CD4-positive, alpha-beta T cell treated with Interleukin-21 for 1 hour (primary cell): Measurements from ENCODE around the gene EIF3D.

Source experiments
- DNase-seq: peaks from one replicate; pipeline ENCODE4 v3.0.0-alpha.2; 2020

EIF3D gene, protein sequence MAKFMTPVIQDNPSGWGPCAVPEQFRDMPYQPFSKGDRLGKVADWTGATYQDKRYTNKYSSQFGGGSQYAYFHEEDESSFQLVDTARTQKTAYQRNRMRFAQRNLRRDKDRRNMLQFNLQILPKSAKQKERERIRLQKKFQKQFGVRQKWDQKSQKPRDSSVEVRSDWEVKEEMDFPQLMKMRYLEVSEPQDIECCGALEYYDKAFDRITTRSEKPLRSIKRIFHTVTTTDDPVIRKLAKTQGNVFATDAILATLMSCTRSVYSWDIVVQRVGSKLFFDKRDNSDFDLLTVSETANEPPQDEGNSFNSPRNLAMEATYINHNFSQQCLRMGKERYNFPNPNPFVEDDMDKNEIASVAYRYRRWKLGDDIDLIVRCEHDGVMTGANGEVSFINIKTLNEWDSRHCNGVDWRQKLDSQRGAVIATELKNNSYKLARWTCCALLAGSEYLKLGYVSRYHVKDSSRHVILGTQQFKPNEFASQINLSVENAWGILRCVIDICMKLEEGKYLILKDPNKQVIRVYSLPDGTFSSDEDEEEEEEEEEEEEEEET

DNA sequence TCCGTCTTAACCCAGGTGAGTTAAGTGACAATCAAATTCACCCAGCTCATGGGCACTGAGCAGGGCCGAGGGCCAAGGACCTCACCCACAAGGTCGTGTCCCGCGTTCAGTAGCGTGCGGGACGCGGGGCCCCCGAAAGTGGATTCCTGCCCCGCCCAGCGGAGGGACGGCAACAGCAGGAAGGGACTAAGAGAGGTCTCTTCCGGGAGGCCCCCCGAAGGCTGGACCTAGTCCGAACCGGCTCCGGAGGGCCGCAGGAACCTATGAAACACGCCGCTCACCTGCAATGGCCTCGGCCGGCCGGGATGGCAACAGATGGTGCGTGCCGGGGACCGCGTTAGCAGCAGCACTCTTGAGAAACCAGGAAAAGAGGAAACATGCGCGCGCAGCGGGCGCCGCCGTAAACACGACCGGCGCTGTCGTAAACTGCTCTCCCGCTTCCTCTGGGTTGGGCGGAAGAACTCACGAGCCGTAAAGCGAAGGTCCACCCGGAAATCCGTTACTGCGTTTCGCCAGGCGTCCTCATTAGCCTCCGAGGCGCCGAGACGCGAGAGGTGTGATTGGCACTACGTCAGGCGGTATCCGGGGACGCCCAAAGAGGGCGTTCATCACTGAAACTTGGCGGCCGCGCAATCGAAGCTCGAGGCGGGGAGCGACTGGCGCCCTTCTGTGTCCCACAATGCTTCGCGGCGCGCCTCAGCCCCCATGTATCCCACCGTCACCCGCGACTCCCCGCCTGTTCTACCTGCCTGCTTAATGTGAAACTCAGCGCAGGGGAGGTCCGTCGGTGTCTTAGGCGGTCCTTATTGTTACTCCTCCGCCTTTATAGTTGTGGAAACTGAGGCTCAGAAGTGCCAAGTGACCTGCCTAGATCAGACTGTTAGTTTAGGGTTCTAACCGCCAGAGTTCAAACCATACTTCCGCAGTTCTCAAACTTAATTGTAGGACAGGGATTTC, at the start of gene EIF3D:
Gene EIF3D, minus strand, starts transcription at position 372 of the 957 bp plus-strand sequence. CDS start 3,045 bp downstream, outside the sequence.
- peak; percentile 100 for DNase-seq

- DNase-seq, result no peak
These were observed 49.7 kb upstream of the EIF3D start for GRCh38 chr22:36578619-36579018.

DNA sequence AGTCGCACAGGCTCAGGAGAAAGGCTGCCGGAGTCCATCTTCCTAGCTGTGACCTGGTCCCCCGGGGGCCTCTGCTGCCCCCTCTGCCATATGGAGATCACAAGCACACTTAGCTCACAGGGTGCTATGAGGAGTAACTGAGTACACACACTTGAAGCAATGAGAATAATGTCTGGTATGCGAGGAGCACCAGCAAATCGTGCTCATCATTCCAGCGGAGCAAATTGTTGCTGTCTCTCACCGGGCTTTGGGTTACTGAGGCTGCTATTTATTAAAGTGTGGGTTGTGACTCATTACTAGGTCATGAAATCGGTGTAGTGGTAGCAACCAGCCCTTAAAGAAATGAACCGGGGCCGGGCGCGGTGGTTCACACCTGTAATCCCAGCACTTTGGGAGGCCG, 48.1 kb upstream of the EIF3D start:
- DNase-seq, result no peak

- no peak for DNase-seq
These were observed 45.8 kb upstream of the EIF3D start for GRCh38 chr22:36574728-36575127.

DNA sequence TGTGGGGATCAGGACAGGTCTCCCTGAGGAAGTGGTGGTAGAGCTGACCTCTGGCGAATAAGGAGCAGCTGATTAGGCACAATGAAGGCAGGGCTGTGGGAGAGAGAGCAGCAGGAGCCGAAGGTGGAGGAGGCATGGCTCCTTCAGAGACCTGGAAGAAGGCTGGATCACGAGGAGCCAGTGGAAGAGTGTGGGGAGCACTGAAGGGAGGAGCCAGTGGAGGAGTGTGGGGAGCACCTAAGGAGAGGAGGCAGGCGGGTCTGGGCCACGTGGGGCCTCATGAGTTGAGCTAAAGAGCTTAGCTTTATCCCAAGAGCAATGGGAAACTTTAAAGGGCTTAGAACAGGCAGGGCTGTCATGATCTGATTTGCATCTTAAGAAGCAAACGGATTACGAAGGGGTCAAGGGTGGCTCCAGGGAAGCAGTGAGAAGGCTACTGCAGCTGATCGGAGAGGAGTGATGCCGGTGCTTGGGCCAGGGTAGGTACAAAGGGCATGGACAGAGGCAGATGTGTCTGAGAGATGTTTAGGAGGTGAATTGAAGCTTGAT, 44.9 kb upstream of the EIF3D start:
- DNase-seq, result no peak

DNA sequence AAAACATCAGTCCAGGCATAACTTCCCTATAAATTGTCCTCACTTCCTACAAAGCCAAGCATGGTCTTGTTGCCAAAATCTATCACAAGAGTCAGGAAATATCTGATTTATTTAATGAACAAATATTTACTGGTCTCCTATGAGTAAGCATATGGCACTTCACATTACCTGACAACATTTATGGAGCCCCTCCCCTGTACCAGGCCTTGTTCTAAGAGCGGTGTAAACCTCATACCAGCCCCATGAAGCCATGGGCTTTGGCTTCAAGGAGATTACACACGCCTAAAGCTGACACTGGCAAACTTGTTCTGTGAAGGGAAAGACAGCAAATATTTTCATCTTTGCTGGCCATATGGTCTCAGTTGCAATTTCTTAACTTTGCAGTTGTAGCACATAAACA, 43.0 kb upstream of the EIF3D start:
- DNase-seq, result no peak

DNA sequence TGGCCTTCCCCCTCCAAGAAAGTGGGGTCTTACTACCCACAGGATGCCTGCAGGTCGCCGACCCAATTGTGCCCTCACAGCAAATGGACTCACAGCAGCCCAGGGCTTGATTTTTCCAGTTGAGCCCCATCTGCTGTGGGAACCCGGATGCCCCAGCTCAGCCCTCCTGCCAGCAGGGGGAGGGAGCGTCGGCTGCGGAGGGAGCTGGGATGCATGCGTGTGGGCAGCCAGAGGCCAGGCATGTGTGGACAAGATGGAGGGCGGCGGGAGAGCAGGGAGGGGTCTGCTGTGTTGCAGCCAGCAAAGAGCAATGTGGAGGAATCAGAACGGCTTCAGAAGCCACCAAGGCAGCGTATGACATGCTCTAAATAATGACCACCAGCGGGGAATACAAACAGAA, 41.0 kb upstream of the EIF3D start:
- DNase-seq, result no peak

- DNase-seq, result no peak
These were observed 39.9 kb upstream of the EIF3D start for GRCh38 chr22:36568846-36569245.

GRCh38 chr22:36566720-36567119, 37.8 kb upstream of the EIF3D start:
- no peak for DNase-seq

- no peak for DNase-seq
These were observed 36.7 kb upstream of the EIF3D start for GRCh38 chr22:36565686-36566085.

- no peak for DNase-seq
These were observed 36.2 kb upstream of the EIF3D start for GRCh38 chr22:36565159-36565507.

DNA sequence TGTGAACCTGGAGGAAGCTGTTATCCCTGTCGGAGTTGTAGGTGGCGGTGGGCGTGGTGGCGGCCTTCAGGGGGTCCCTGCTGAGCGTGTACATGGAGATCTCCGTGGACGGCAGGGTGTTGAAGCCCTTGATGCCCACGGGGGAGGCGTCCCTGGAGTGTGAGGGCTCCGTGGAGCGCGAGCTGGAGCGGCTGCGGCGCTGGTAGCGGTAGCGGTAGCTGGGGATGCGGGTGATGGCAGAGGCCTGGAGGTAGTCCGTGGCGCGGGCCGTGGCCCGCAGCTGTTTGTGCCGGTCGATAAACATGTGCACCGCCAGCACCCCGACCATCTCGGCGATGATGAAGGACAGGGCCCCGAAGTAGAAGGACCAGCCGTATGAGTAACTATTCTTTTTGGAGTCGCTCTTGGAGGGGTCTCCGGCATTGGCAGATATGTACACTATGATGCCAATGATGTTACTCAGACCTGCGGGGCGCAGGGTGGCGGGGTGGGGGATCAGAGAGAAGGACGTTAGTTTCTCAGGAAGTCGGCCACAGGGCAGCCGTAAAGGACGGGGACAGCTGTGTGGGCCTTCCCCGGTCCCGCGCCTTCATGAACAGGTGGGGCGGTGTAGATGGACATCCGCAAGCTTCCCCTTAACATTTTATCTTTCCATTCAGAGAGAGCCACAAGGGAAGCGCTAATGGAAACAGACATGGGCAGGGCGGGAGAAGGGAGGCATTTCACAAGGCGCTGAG, 35.6 kb upstream of the EIF3D start:
- DNase-seq, result no peak

- no peak for DNase-seq
These were observed 34.9 kb upstream of the EIF3D start for GRCh38 chr22:36563898-36564297.

- no peak for DNase-seq
These were observed 34.5 kb upstream of the EIF3D start for GRCh38 chr22:36563444-36563843.

DNA sequence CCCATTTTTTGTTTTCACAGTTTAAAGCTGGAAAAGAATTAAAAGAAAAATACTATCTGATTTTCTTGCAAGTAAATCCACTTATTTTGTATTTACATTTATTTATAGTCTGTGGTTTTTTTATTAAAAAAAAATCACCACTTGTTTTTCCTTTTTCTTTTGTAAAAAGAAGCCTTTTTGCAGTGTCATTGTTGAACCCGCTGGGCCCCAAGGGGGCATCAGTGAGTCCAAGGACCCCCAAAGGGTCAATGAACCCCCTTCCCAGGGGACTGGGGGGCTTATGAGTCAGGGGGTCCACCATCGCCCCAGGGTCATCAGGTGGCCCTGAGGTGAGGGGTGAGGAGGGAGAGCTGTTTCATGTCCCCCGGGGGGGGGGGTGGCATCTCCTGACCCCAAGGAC, 34.0 kb upstream of the EIF3D start:
- DNase-seq, result no peak

DNA sequence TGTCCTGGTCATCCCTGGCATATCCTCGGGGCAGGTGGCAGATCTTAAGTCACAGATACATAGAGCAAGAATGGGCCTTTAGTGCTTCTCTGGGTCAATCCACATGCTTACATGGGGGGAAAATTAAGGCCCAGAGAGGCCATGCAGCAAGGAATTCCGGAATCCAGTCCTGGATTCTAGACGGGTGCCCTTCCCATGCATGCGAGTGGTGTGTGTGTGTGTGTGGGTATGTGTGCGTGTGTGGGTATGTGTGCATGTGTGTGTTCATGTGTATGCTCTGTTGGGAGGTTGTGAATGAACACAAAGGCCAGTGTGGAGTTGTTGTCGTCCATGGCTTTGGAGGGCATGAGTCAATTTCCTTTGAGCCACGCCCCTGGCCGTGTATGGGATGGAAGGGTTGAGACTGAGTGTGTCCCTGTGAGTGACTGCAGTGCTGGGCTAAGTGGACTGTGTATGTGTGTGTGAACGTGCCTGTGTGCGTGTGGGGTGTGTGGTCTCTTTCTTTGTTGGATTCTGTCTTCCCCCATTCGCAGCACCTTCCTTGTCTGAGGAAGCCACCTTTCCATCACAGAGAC, 33.4 kb upstream of the EIF3D start:
- no peak for DNase-seq

DNA sequence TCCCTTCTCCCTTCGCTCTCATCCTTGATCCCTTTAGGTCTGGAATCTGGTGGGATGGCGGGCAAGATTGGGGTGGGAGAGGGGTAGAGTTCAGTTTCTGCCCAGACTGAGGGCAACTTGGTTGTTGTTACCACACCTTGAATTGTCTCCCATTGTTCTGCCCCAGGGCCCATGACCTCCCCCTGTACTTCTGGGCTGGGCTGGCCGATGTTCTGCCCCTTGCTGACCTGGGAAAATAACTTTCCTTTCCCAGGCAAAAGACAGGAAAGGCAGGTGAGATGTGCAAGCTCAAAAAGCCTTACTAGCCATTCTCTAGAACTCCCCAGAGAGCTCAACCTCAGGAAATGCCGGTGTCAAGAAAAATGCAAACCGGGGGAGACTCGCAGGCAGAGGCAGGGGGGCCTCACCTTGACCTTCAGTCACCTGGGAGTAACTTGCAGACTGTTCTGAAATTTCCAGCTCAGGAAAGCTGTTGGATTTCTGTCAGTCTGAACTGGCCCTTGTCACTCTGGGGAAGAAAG, 32.4 kb upstream of the EIF3D start:
- DNase-seq, result no peak

- DNase-seq, result no peak
These were observed 31.0 kb upstream of the EIF3D start for GRCh38 chr22:36560001-36560400.

DNA sequence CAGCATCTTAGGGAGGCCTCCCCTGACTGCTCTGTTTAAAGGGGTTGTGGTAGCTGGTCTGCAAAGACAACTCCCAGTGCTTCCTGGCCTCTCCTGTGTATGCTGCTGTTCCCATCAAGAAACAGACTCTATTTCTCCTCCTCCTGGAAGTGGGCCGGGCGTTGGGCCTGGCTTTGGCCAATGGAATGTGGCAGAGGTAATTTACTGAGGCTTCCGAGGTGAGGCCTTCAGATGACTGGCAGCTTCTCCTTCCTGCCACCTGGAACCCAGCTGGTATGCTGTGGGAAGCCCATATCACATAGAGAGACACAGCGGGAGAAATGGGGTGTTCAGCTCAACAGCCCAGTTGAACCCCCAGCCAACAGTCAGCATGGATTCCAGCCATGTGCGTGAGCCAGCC, 25.1 kb upstream of the EIF3D start:
- no peak for DNase-seq

- no peak for DNase-seq
These were observed 23.3 kb upstream of the EIF3D start for GRCh38 chr22:36552289-36552688.

DNA sequence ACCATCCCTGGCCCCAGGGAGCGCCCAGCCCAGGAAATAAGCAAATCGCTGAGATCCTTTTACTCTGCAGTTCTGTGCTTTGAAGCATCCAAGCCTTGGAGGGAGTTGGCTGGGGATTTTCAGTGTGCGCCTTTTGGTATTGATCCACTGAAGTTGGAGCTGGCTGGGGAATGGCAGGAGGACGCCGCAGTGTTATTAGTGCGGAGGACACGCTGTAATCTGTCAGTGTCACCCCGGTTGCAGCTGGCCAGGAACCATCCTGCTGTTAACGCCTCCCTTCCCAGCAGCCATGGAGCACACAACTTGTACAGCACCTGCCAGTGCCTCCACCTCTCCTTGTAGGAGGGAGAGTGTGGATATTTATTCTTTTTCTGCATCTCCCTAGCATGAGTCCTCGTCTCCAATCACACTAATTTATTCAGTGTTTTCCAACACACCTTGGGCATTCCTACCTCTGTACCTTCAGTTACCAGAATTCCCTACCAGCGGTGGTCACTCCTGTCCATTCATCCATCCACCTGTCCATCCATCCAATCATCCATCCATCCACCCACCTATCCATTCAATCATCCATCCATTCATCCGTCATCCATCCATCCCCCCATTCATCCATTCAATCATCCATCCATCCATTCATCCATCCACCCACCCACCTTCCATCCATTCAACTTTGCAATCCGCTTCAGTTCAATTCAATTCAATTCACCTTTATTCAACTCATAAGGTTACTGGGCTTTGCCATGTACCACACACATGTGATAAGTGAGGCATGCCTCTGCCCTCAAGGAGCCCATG, 21.9 kb upstream of the EIF3D start:
- no peak for DNase-seq
